Measurements from ENCODE around the gene DUSP7.

DNA sequence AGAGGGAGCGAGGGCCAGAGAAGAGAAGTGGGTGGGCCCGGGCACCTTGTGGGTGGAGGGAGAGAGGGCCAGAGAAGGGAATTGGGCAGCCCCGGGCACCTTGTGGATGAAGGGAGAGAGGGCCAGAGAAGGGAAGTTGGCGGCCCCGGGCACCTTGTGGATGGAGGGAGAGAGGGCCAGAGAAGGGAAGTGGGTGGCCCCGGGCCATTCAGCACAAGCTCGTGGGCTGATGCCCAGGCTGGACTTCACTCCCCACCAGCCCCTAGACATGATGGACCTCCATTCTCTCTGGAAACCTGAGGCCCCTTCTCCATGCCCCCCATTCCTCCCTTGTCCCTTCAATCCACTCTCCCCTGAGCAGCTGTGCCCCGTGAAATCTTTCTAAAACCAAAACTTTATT lies 15.8 kb downstream of the DUSP7 start:
- TF ChIP-seq CTCF (IDR thresholded peaks at IDR 0.05; ENCODE audit: low read depth, low read length, poor library complexity, severe bottlenecking) (no peak), EZH2phosphoT487 (IDR thresholded peaks at IDR 0.05; ENCODE audit: borderline replicate concordance, low read length) (no peak)
